Natural killer cell (primary cell): ENCODE results near the gene ADAM33. TPM values are rescaled to one million over a fixed set of nuclear protein-coding genes. Genes with fewer than 3 reads are reported as not detected.

Experiments
- ATAC-seq, 3 donors: fragments of 150-1000 bp in 2 of 3; fragments of 200-7000 bp in 1 of 3; cut with Tn5 transposase; 1 replicate in 1 of 3; 2 replicates in 2 of 3; pipeline ENCODE4 v1.10.0; 2021; ENCODE audit warnings: mild to moderate bottlenecking in 2 of 3, moderate library complexity in 2 of 3
- DNase-seq, 2 donors: peaks; one replicate each; pipeline versions ENCODE4 v3.0.0 to v3.0.0-alpha.2; 2013 to 2021; ENCODE audit warnings: mixed read lengths in 1 of 2
- H3K27ac ChIP-seq: one replicate; pipeline ENCODE4 v1.5.1; 2013; ENCODE audit warnings: mild to moderate bottlenecking, low read length
- H3K27me3 ChIP-seq: one replicate; pipeline ENCODE4 v1.6.1; 2013; ENCODE audit warnings: low read length; ENCODE audit not compliant: control insufficient read depth, insufficient read depth
- H3K36me3 ChIP-seq: one replicate; pipeline ENCODE4 v1.6.1; 2013; ENCODE audit warnings: low read length; ENCODE audit not compliant: control insufficient read depth, insufficient read depth
- H3K4me1 ChIP-seq: one replicate; pipeline ENCODE4 v1.6.1; 2013; ENCODE audit warnings: low read length; ENCODE audit not compliant: control insufficient read depth, insufficient read depth
- H3K4me3 ChIP-seq: one replicate; pipeline ENCODE4 v1.5.1; 2013; ENCODE audit warnings: low read length
- H3K9me3 ChIP-seq: one replicate; pipeline ENCODE4 v1.6.1; 2013; ENCODE audit warnings: low read length; ENCODE audit not compliant: control insufficient read depth, insufficient read depth
- H3K27ac Mint-ChIP-seq, 2 donors: one replicate each; pipeline ENCODE4 v1.8.0; 2022; ENCODE audit warnings: mild to moderate bottlenecking in 2 of 2, mixed read lengths in 2 of 2, moderate library complexity in 1 of 2
- H3K27me3 Mint-ChIP-seq, 2 donors: one replicate each; pipeline ENCODE4 v1.8.0; 2022; ENCODE audit warnings: low read depth in 2 of 2, mixed read lengths in 2 of 2
- H3K36me3 Mint-ChIP-seq: one replicate; pipeline ENCODE4 v1.8.0; 2022; ENCODE audit warnings: mixed read lengths
- H3K4me1 Mint-ChIP-seq, 2 donors: one replicate each; pipeline ENCODE4 v1.8.0; 2022; ENCODE audit warnings: mixed read lengths in 2 of 2
- H3K4me3 Mint-ChIP-seq: one replicate; pipeline ENCODE4 v1.8.0; 2022; ENCODE audit warnings: mild to moderate bottlenecking, moderate library complexity, mixed read lengths
- H3K9me3 Mint-ChIP-seq, 2 donors: one replicate each; pipeline ENCODE4 v1.8.0; 2022; ENCODE audit warnings: mixed read lengths in 2 of 2
- CTCF ChIP-seq: fragments of 200-600 bp; IDR thresholded peaks from one replicate; pipeline ENCODE4 v1.8.0; 2022; ENCODE audit warnings: antibody characterized with exemption
- WGBS: methylation state at CpG from one replicate; pipeline ENCODE4 v1.1.7; 2013; ENCODE audit warnings: missing lambda C conversion rate; ENCODE audit not compliant: insufficient coverage; 5-methylcytosine and 5-hydroxymethylcytosine counted together
- intact Hi-C: fragments of 100-400 bp; cut with micrococcal nuclease; formaldehyde crosslinking; loops from one replicate; pipeline ENCODE4 v1.14.2; 2022
- total RNA-seq, 4 donors: library from RNA; stranded (reverse); fragments of 120-200 nt in 1 of 4; gene quantifications; one replicate each; pipeline versions ENCODE4 v1.2.3 to v1.2.4, GENCODE V29; 2013 to 2022

ADAM33 gene
- total RNA-seq, 3 donors from 2014 or later (not counting 1 experiment from before 2014, with no cell fraction given), result not detected

GRCh38 chr20:3701061-3701998 is 19.5 kb upstream of the ADAM33 start:
- TF ChIP-seq CTCF, result no peak
- Mint-ChIP-seq H3K36me3 (no peaks in the 10 kb centered on the region), H3K9me3 (no peaks in the 10 kb centered on the region), H3K27ac (no peak overlapping the region), H3K4me1 (no peaks in the 10 kb centered on the region), H3K27me3 (no peaks in the 10 kb centered on the region), H3K4me3 (no peak overlapping the region)
- Histone ChIP-seq H3K4me1 (no peaks in the 10 kb centered on the region), H3K36me3 (no peaks in the 10 kb centered on the region), H3K27me3 (no peaks in the 10 kb centered on the region), H3K4me3 (no peak overlapping the region), H3K27ac (no peak overlapping the region), H3K9me3 (peaks cover 4% of the 10 kb centered on the region)
- ATAC-seq (no peak), DNase-seq (no peak)
- WGBS, result 82% methylated on average over 13 of the region's 13 CpGs
- intact Hi-C loops, result no loop called here

- Histone ChIP-seq H3K4me3 (no peak overlapping the region), H3K9me3 (peaks cover 7% of the 10 kb centered on the region), H3K36me3 (no peaks in the 10 kb centered on the region), H3K4me1 (no peaks in the 10 kb centered on the region), H3K27ac (no peak overlapping the region), H3K27me3 (no peaks in the 10 kb centered on the region)
- Mint-ChIP-seq H3K4me1 (no peaks in the 10 kb centered on the region), H3K27ac (no peak overlapping the region), H3K9me3 (no peaks in the 10 kb centered on the region), H3K4me3 (no peak overlapping the region), H3K27me3 (no peaks in the 10 kb centered on the region), H3K36me3 (no peaks in the 10 kb centered on the region)
- 92% methylated on average over 15 of the region's 16 CpGs for WGBS
- intact Hi-C loops, result no loop called here
- no peak for TF ChIP-seq CTCF
- ATAC-seq, result no peak
- no peak for DNase-seq
Measured at GRCh38 chr20:3699037-3699436, 17.2 kb upstream of the ADAM33 start.

- ATAC-seq, result no peak
- Histone ChIP-seq H3K36me3 (no peaks in the 10 kb centered on the region), H3K4me3 (no peak overlapping the region), H3K9me3 (peaks cover 7% of the 10 kb centered on the region), H3K27ac (no peak overlapping the region), H3K27me3 (no peaks in the 10 kb centered on the region), H3K4me1 (no peaks in the 10 kb centered on the region)
- Mint-ChIP-seq H3K4me1 (no peaks in the 10 kb centered on the region), H3K9me3 (no peaks in the 10 kb centered on the region), H3K27ac (no peak overlapping the region), H3K4me3 (no peak overlapping the region), H3K27me3 (no peaks in the 10 kb centered on the region), H3K36me3 (no peaks in the 10 kb centered on the region)
- intact Hi-C loops, result no loop called here
- TF ChIP-seq CTCF, result no peak
- 86% methylated on average over 6 of the region's 6 CpGs for WGBS
- DNase-seq, result no peak
Measured at GRCh38 chr20:3698591-3699001, 16.8 kb upstream of the ADAM33 start.
